ENCODE results near the gene APBA2.

- TF ChIP-seq NFE2L2 (conservative IDR thresholded peaks at IDR 0.05; ENCODE audit: low read length) (no peak), CTCF (IDR thresholded peaks at IDR 0.05) (no peak), RCOR1 (IDR thresholded peaks at IDR 0.05; ENCODE audit: low read depth, low read length) (no peak), CHD4 (IDR thresholded peaks at IDR 0.05; ENCODE audit: borderline replicate concordance) (no peak), EP300 (IDR thresholded peaks at IDR 0.05) (no peak), KDM5A (IDR thresholded peaks at IDR 0.05) (no peak), POLR2A (IDR thresholded peaks at IDR 0.05; ENCODE audit: low read length) (no peak), ESRRA (IDR thresholded peaks at IDR 0.05; ENCODE audit: borderline replicate concordance, low read length) (no peak), CEBPB (IDR thresholded peaks at IDR 0.05) (no peak), RNF2 (IDR thresholded peaks at IDR 0.05; ENCODE audit: borderline replicate concordance, low read depth) (no peak), ZC3H11A (IDR thresholded peaks at IDR 0.05) (no peak)
Measured at GRCh38 chr15:28944696-28945300, 59.0 kb downstream of the APBA2 start.
